Ishikawa (cell line): Measurements from ENCODE around the gene GMPR.

Source experiments
- CEBPB ChIP-seq: IDR thresholded peaks from 2 replicates; pipeline ENCODE4 v1.6.1; 2012
- CREB1 ChIP-seq: IDR thresholded peaks from 2 replicates; pipeline ENCODE4 v1.6.1; 2012; ENCODE audit warnings: low read depth
- EGR1 ChIP-seq: IDR thresholded peaks from 2 replicates; pipeline ENCODE4 v1.6.1; 2012
- EP300 ChIP-seq: IDR thresholded peaks from 2 replicates; pipeline ENCODE4 v1.6.1; 2012; ENCODE audit warnings: borderline replicate concordance
- MAX ChIP-seq: IDR thresholded peaks from 2 replicates; pipeline ENCODE4 v1.6.1; 2012
- RAD21 ChIP-seq: IDR thresholded peaks from 2 replicates; pipeline ENCODE4 v1.6.1; 2012; ENCODE audit warnings: low read depth
- YY1 ChIP-seq: IDR thresholded peaks from 2 replicates; pipeline ENCODE4 v1.6.1; 2012; ENCODE audit warnings: low read depth
- ZBTB7A ChIP-seq: IDR thresholded peaks from 2 replicates; pipeline ENCODE4 v1.6.1; 2012; ENCODE audit warnings: low read depth
- TF ChIP-seq, protein P1 (sequence below): IDR thresholded peaks from 2 replicates; pipeline ENCODE4 v1.6.1; 2012; ENCODE audit warnings: low read depth, mild to moderate bottlenecking

DNA sequence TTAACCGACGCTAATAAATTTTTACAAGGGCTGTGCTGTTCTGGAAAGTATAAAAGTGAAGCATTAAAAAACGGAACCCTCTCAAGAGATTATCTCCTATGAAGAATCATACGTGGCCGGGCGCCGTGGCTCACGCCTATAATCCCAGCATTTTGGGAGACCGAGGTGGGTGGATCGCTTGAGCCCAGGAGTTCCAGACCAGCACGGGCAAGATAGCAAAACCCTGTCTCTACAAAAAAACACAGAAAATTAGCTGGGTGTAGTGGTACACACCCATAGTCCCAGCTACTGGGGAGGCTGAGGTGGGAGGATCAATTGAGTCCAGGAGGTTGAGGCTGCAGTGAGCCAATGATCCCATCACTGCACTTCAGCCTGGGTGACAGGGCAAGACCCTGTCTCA is 83.4 kb downstream of the GMPR start:
- TF ChIP-seq EP300 (no peak), EGR1 (no peak), RAD21 (no peak), CREB1 (no peak), YY1 (no peak), ZBTB7A (no peak), CEBPB (no peak), MAX (no peak)
- TF ChIP-seq, protein P1, sequence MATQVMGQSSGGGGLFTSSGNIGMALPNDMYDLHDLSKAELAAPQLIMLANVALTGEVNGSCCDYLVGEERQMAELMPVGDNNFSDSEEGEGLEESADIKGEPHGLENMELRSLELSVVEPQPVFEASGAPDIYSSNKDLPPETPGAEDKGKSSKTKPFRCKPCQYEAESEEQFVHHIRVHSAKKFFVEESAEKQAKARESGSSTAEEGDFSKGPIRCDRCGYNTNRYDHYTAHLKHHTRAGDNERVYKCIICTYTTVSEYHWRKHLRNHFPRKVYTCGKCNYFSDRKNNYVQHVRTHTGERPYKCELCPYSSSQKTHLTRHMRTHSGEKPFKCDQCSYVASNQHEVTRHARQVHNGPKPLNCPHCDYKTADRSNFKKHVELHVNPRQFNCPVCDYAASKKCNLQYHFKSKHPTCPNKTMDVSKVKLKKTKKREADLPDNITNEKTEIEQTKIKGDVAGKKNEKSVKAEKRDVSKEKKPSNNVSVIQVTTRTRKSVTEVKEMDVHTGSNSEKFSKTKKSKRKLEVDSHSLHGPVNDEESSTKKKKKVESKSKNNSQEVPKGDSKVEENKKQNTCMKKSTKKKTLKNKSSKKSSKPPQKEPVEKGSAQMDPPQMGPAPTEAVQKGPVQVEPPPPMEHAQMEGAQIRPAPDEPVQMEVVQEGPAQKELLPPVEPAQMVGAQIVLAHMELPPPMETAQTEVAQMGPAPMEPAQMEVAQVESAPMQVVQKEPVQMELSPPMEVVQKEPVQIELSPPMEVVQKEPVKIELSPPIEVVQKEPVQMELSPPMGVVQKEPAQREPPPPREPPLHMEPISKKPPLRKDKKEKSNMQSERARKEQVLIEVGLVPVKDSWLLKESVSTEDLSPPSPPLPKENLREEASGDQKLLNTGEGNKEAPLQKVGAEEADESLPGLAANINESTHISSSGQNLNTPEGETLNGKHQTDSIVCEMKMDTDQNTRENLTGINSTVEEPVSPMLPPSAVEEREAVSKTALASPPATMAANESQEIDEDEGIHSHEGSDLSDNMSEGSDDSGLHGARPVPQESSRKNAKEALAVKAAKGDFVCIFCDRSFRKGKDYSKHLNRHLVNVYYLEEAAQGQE = no peak
